ENCODE measurements around the gene CSE1L.
"Not testable (repeated sequence)": the region's sequence is repeated elsewhere in the genome, so short reads cannot be mapped to it uniquely, and the experiment has no call there.

The CSE1L gene

GRCh38 chr20:49046087-49046900 lies at the start of gene CSE1L:
TSS of gene CSE1L (plus strand) at chr20:49046312. CDS start at chr20:49058464, 12,152 bp downstream.
- peak; percentile 84 for DNase-seq

GRCh38 chr20:48999890-49000870 lies 45.9 kb upstream of the CSE1L start:
- peak; percentile 17 for DNase-seq

- no peak for DNase-seq
Observed at GRCh38 chr20:49001741-49002140, 44.4 kb upstream of the CSE1L start.

GRCh38 chr20:49006446-49006980 lies 39.6 kb upstream of the CSE1L start:
- no peak for DNase-seq

GRCh38 chr20:49009899-49010631 lies 36.0 kb upstream of the CSE1L start:
- no peak for DNase-seq

GRCh38 chr20:49024220-49024619 lies 21.9 kb upstream of the CSE1L start:
- DNase-seq, result no peak

GRCh38 chr20:49028177-49028576 lies 17.9 kb upstream of the CSE1L start:
- DNase-seq, result not testable (repeated sequence)

GRCh38 chr20:49028684-49029083 lies 17.4 kb upstream of the CSE1L start:
- no peak for DNase-seq

- DNase-seq, result no peak
Observed at GRCh38 chr20:49029203-49029602, 16.9 kb upstream of the CSE1L start.

- no peak for DNase-seq
Observed at GRCh38 chr20:49030954-49031619, 15.0 kb upstream of the CSE1L start.

GRCh38 chr20:49032455-49032854 lies 13.7 kb upstream of the CSE1L start:
- DNase-seq, result no peak

- no peak for DNase-seq
Observed at GRCh38 chr20:49034070-49034732, 11.9 kb upstream of the CSE1L start.

- DNase-seq, result no peak
Observed at GRCh38 chr20:49037962-49038387, 8.1 kb upstream of the CSE1L start.

- DNase-seq, result no peak
Observed at GRCh38 chr20:49039854-49040253, 6.3 kb upstream of the CSE1L start.

GRCh38 chr20:49043000-49043399 lies 3.1 kb upstream of the CSE1L start:
- DNase-seq, result no peak

GRCh38 chr20:49045440-49046086 lies 549 bp upstream of the CSE1L start:
- no peak for DNase-seq

- no peak for DNase-seq
Observed at GRCh38 chr20:49052334-49052733, 6.2 kb downstream of the CSE1L start.

GRCh38 chr20:49054056-49054643 lies 8.0 kb downstream of the CSE1L start:
- no peak for DNase-seq

GRCh38 chr20:49063279-49063678 lies 17.2 kb downstream of the CSE1L start:
- DNase-seq, result no peak

GRCh38 chr20:49074521-49074920 lies 28.4 kb downstream of the CSE1L start:
- no peak for DNase-seq

- DNase-seq, result no peak
Observed at GRCh38 chr20:49078310-49078709, 32.2 kb downstream of the CSE1L start.
